Measurements from ENCODE around the gene ADAM10. TPM values are rescaled to one million over a fixed set of nuclear protein-coding genes. Genes with fewer than 3 reads are reported as not detected.

Gene ADAM10
- total RNA-seq, 1 donor from 2014 or later = 64.9 TPM

DNA sequence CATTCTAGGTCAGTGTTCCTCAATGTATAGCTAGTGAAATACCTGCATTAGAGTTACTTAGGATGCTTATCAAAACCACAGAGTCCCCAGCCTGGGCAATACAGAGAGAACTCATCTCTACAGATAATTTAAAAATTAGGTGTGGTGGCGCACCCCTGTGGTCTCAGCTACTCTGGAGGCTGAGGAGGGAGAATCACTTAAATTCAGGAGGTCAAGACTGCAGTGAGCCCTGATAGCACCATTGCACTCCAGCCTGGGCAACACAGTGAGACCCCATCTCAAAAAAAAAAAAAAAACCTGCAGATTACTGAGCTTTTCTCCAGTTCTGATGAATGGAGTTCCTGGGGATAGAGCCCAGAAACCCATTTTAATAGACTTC lies 11.5 kb upstream of the ADAM10 start:
- intact Hi-C loops (cut with DNase I) = no loop called here
- DNase-seq (ENCODE audit: missing footprints) (no peak), ATAC-seq (no peak)

DNA sequence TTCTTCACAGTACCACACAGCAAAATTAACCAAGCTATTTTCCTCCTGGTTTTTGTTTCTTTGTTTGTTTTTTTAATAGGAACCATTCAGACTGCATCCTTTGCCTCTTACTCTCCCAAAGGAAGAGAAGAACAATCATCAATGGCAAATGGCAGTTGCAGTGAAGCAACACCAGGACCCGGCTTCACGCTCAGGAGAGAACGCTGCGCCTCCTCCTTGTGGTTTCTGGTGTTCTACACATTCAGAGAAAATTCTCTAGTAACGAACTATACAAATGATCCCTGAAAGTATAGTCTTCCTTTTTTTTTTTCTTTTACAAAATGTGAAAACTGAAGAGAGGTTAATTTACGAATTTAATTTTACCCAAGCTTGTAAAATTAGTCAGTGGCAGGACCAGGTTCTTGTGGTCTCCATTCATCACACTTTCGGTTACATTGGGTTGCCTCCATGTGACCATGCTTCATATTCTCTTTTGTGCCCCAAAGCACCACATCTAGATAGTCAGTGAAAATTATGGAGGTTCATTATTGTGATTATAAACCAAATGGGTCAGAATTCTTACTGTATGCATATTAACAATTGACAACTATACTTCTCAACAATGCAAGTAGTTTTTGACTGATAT lies 11.0 kb upstream of the ADAM10 start:
- intact Hi-C loops (cut with DNase I) = no loop called here
- ATAC-seq = no peak
- DNase-seq (ENCODE audit: missing footprints) = no peak

DNA sequence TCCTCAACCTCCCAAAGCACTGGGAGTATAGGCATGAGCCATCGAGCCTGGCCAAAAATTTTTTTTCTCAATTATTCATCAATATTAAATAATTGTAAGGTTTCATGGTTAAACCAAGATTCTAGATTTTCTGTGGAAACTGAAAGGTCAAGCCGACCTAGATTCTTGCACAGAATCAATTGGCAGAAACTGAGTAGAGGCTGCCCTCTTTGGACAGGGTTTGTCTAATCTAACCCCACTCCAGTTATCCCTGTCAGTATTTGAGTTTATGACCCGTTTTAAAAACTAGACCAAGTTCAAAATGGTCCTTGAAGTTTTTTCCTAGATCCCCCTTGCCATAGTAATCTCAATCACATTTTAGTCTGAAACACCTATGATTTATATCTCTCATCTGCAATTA lies 8.6 kb upstream of the ADAM10 start:
- DNase-seq (ENCODE audit: missing footprints) = no peak
- intact Hi-C loops (cut with DNase I) = loop anchor here (2.0 kb wide), 1 partner anchor 529 kb away; no protein-coding TSS in a partner anchor
- ATAC-seq = no peak

- no peak for ATAC-seq
- DNase-seq (ENCODE audit: missing footprints) = no peak
- intact Hi-C loops (cut with DNase I) = no loop called here
These were observed 6.4 kb upstream of the ADAM10 start for GRCh38 chr15:58755956-58756355.

- intact Hi-C loops (cut with DNase I) = no loop called here
- DNase-seq (ENCODE audit: missing footprints) (no peak), ATAC-seq (no peak)
These were observed 5.8 kb upstream of the ADAM10 start for GRCh38 chr15:58755350-58755749.

GRCh38 chr15:58752716-58753115 lies 3.2 kb upstream of the ADAM10 start:
- intact Hi-C loops (cut with DNase I) = no loop called here
- DNase-seq (ENCODE audit: missing footprints) (no peak), ATAC-seq (no peak)

DNA sequence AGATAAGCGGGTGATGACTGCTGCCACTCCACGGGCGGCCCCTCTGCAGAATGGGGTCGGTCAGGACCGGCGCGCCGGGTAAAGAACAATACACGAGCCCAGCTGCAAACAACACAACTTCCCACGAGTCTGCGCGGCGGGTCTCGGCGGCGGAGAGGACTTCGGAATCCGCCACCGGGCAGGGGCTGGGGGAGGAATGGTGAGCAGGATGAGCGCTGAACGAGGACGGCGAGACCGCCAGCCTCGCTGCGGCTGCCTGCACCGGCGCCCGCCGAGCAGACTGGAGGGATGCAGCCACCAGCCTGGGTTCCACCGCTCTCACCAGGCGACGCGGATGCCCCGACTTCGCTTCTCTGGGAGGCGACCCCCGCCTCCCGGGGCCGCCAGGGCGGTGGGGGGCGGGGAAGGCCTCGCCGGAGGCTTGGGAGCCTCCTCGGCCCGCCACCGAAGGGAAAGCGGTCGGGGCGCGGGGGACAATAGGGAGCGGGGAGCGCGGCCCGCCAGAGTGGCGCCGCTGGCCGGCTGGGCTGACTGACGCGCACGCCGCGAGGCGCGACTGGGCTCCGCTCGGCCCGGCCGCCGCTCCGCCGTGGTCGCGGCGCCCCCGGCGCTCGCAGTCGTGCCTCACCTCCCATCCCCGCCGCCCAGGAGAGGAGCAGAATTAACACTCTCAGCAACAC lies 515 bp downstream of the ADAM10 start:
- intact Hi-C loops (cut with DNase I) = loop anchor here (1.0 to 10.0 kb wide), 6 partner anchors 22 to 477 kb away; partner anchors contain the start of gene MINDY2
- ATAC-seq (peak; percentile 38), DNase-seq (ENCODE audit: missing footprints) (peak; percentile 87)

GRCh38 chr15:58748040-58748851 lies 1.3 kb downstream of the ADAM10 start:
- intact Hi-C loops (cut with DNase I) = loop anchor here (5.0 to 10.0 kb wide), 5 partner anchors 71 to 476 kb away; no protein-coding TSS in a partner anchor
- ATAC-seq (no peak), DNase-seq (ENCODE audit: missing footprints) (no peak)

- DNase-seq (ENCODE audit: missing footprints) (no peak), ATAC-seq (no peak)
- intact Hi-C loops (cut with DNase I) = loop anchor here (5.0 to 10.0 kb wide), 5 partner anchors 69 to 474 kb away; no protein-coding TSS in a partner anchor
These were observed 3.3 kb downstream of the ADAM10 start for GRCh38 chr15:58746174-58746573.

DNA sequence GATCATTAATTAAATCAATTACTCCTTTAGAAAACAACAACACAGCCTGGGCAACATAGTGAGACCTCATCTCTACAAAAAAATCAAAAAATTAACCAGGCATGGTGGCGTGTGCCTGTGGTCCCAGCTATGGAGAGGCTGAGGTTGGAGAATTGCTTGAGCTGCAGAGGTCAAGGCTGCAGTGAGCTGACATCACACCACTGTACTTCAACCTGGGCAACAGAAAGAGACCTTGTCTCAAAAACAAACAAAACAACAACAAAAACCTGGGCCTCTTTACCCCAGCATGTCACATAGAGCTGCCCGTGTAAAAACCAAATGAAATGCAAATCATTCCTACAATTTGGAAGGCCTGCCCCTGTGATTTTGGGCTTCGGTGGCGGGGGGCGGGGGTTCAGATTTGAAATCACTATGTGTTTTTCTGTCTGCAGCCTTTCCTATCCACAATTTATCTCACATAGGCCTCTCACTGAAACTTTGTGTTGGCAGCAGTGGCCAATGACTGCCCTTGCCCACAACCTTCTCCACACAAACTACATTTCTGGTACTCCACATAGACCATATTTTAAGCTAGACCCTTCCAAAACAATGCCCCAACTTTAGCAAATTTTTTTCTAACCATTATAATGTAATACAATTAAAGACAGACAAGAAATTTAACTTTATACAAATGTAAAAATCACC lies 6.5 kb downstream of the ADAM10 start:
- ATAC-seq (peak; percentile 58), DNase-seq (ENCODE audit: missing footprints) (no peak)
- intact Hi-C loops (cut with DNase I) = loop anchor here (10.0 kb wide), 1 partner anchor 198 kb away; no protein-coding TSS in a partner anchor

DNA sequence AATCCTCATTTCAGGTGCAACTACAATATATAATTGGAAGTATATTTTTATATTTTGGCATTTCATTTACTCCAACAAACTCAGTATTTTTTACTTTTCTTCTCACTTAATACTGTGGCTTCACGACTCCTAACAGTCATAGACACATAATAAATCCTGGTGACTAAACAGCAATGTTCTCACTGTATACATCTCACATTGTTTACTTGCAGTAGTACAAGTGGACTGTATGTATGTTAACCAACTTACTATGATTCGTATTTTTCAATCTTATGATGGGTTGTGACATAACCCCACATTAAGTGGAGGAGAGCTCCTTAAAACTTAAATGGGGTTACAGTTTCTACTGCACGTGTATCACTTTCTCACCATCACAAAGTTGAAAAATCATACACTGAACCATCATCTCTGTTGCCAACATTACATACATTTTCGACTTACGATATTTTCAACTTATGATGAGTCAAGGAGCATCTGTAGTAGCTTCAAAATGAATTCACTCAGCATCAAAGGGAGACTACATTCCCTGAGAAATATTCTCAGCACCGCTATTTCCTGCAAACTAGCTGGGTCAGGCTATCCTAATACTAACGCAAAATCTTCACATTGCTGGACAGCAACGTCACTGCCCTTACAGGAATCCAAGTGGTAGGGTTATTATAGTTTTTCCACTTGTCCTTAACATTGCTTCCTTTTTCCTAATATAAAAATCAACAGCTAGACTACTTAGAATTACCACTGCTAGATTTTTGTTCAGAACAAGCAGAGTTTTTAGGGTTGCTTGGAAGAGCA lies 7.3 kb downstream of the ADAM10 start:
- no peak for ATAC-seq
- intact Hi-C loops (cut with DNase I) = loop anchor here (10.0 kb wide), 1 partner anchor 197 kb away; no protein-coding TSS in a partner anchor
- no peak for DNase-seq (ENCODE audit: missing footprints)

GRCh38 chr15:58741032-58741431 lies 8.5 kb downstream of the ADAM10 start:
- ATAC-seq (no peak), DNase-seq (ENCODE audit: missing footprints) (no peak)
- intact Hi-C loops (cut with DNase I) = loop anchor here (10.0 kb wide), 1 partner anchor 196 kb away; no protein-coding TSS in a partner anchor

GRCh38 chr15:58740436-58740835 lies 9.1 kb downstream of the ADAM10 start:
- ATAC-seq (no peak), DNase-seq (ENCODE audit: missing footprints) (no peak)
- intact Hi-C loops (cut with DNase I) = loop anchor here (10.0 kb wide), 1 partner anchor 196 kb away; no protein-coding TSS in a partner anchor

GRCh38 chr15:58738046-58738707 lies 11.3 kb downstream of the ADAM10 start:
- ATAC-seq (no peak), DNase-seq (ENCODE audit: missing footprints) (no peak)
- intact Hi-C loops (cut with DNase I) = no loop called here

DNA sequence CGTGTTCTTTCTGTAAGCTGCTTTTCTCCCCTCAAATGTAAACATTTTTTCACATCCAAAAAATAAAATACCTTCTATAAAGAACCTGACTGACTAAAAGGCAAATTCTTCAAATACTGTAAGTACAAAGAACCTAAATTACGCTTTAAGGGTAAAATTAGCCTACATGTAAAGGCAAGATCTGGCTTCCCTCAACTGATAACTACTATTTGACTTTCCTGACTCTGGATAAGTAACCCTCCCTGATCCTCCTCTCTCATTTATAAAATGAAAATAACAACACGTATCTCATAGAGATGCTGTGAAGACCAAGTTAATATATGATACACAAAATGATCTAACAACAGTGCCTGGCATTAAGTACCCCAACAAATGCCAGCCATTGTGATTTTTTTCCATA lies 12.2 kb downstream of the ADAM10 start:
- DNase-seq (ENCODE audit: missing footprints) = no peak
- ATAC-seq = no peak
- intact Hi-C loops (cut with DNase I) = no loop called here

DNA sequence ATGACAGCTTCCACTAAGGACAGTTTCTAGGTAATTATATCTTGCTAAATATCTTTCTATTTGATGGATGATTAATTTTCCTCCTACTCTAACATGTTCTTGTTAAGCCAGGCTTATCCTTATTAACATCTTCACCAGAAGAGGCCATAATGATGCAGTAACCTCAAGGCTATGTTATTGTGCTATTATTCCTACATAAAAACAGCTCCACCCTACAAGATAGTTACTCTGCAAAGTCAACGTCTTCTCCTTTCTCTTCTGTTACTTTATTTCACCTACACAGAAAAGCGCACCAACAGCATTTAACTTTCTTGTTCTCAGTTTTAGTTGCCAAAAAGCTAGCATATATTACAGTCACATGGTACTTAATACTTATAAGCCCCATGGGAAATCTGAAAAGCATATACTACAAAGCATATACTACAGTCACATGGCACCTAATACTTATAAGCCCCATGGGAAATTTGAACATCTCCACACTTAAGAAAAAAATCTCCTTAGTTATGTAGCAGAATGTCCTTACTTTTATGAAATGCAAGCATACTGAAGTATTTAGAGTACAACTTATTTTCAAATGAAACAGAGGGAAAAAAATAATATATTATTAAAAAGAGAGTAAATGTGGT lies 13.4 kb downstream of the ADAM10 start:
- ATAC-seq (no peak), DNase-seq (ENCODE audit: missing footprints) (no peak)
- intact Hi-C loops (cut with DNase I) = no loop called here

GRCh38 chr15:58734859-58735258 lies 14.6 kb downstream of the ADAM10 start:
- ATAC-seq (no peak), DNase-seq (ENCODE audit: missing footprints) (no peak)
- intact Hi-C loops (cut with DNase I) = no loop called here
